NCI-H510A treated with DMSO at 0.1 percent for 48 hours (cell line): ENCODE results near the gene BIK.

Experiments used
- DNase-seq: peaks from one replicate; lab custom pipeline; 2025; lab: John Stamatoyannopoulos, UW

The BIK gene

GRCh38 chr22:43110444-43110926 is at the start of gene BIK:
TSS of gene BIK (plus strand) at chr22:43110750. CDS start at chr22:43124023, 13,273 bp downstream.
- DNase-seq: peak; percentile 27

GRCh38 chr22:43066134-43066533 is 44.4 kb upstream of the BIK start:
- DNase-seq: no peak

- no peak for DNase-seq
Measured at GRCh38 chr22:43066844-43067385, 43.6 kb upstream of the BIK start.

GRCh38 chr22:43077121-43077877 is 33.3 kb upstream of the BIK start:
- no peak for DNase-seq

GRCh38 chr22:43078522-43078921 is 32.0 kb upstream of the BIK start:
- no peak for DNase-seq

GRCh38 chr22:43079742-43080141 is 30.8 kb upstream of the BIK start:
- DNase-seq: no peak

GRCh38 chr22:43080616-43081015 is 29.9 kb upstream of the BIK start:
- DNase-seq: no peak

- no peak for DNase-seq
Measured at GRCh38 chr22:43081968-43082367, 28.6 kb upstream of the BIK start.

- no peak for DNase-seq
Measured at GRCh38 chr22:43085658-43086606, 24.6 kb upstream of the BIK start.

GRCh38 chr22:43088627-43088983 is 21.9 kb upstream of the BIK start:
- DNase-seq: peak; percentile 33

- DNase-seq: peak; percentile 68
Measured at GRCh38 chr22:43088984-43089717, 21.4 kb upstream of the BIK start, which contains the start of gene TTLL1. TSS of gene TTLL1 (minus strand) at chr22:43089391. CDS start at chr22:43075586, 13,805 bp downstream.

- DNase-seq: peak; percentile 34
Measured at GRCh38 chr22:43090130-43090789, 20.3 kb upstream of the BIK start.

- no peak for DNase-seq
Measured at GRCh38 chr22:43092085-43092484, 18.5 kb upstream of the BIK start.

GRCh38 chr22:43094085-43094484 is 16.5 kb upstream of the BIK start:
- peak; percentile 5 for DNase-seq

- DNase-seq: no peak
Measured at GRCh38 chr22:43094551-43094950, 16.0 kb upstream of the BIK start.

GRCh38 chr22:43096420-43096819 is 14.1 kb upstream of the BIK start:
- no peak for DNase-seq

- DNase-seq: no peak
Measured at GRCh38 chr22:43098356-43098755, 12.2 kb upstream of the BIK start.

- no peak for DNase-seq
Measured at GRCh38 chr22:43099095-43099494, 11.5 kb upstream of the BIK start.

- DNase-seq: no peak
Measured at GRCh38 chr22:43100225-43100624, 10.3 kb upstream of the BIK start.

GRCh38 chr22:43101306-43101705 is 9.2 kb upstream of the BIK start:
- DNase-seq: no peak

GRCh38 chr22:43104056-43104625 is 6.4 kb upstream of the BIK start:
- peak; percentile 47 for DNase-seq
